Measurements from ENCODE around the gene RCAN2. TPM values are rescaled to one million over a fixed set of nuclear protein-coding genes. Genes with fewer than 3 reads are reported as not detected.

RCAN2 gene
- total RNA-seq, 1 experiment from 2014 or later = not detected

GRCh38 chr6:46378882-46379416 lies 112.3 kb downstream of the RCAN2 start:
- no peak overlapping the region for H3K27ac ChIP-seq (ENCODE audit: low read depth, low read length, poor library complexity, severe bottlenecking)
- ChIA-PET POLR2A (ENCODE audit: low non-redundant PET) (no interaction called here), CTCF (no interaction called here)
- no peak overlapping the region for H3K4me3 ChIP-seq (ENCODE audit: low read depth, low read length, poor library complexity, severe bottlenecking)
- peaks cover 22% of the 10 kb centered on the region for H3K27me3 ChIP-seq (replicated peaks; ENCODE audit: insufficient read depth, low read depth, low read length, poor library complexity)
- H3K4me1 ChIP-seq (ENCODE audit: insufficient read depth, low read length, poor library complexity, severe bottlenecking) = no peaks in the 10 kb centered on the region
- intact Hi-C loops (cut with micrococcal nuclease; ENCODE audit: unreplicated experiment) = no loop called here
- BruUV-seq (replicated peaks) = no TSS peak
- DNase-seq (ENCODE audit: low spot score) = no peak
- no peaks in the 10 kb centered on the region for H3K9me3 ChIP-seq (ENCODE audit: low read depth, low read length, poor library complexity, severe bottlenecking)
- no peaks in the 10 kb centered on the region for H3K36me3 ChIP-seq (ENCODE audit: insufficient read depth, low read length, poor library complexity, severe bottlenecking)
- TF ChIP-seq CTCF (conservative IDR thresholded peaks at IDR 0.05; ENCODE audit: low read depth, low read length) (no peak), EZH2 (IDR thresholded peaks at IDR 0.05; ENCODE audit: borderline replicate concordance, low read depth, low read length, poor library complexity, severe bottlenecking) (no peak)

DNA sequence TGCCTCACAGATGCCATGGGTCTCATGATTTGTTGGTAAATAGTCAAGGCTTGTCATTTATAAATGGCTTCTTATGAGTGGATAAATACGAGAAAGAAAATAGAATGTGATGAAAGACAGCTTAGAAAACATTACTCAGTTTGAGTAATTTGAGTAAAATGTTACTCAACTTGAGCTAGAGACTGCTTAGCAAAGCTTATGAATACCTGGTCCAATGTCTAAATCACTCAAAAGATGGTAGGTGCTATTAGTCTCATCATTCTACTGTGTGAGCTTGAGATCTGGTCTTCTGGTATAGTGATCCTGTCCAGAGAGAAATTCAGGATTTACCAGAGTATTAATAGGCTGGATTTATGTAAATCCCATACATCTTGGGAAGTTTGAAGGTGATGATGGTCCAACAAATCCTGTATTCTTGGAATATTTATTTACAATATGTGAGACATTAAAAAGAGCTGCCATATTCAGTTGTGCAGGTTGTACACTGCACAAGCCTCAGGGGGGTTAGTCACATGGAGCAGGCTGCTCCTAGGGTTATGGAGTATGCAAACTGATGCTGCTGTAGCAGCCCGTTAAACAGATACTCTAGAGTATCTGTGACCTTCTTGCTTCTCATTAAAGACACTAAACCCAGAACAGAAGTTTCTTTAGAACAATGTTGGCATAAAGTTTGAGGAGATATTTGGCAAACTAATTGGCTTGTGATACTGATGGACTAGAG lies 112.9 kb downstream of the RCAN2 start:
- H3K4me1 ChIP-seq (ENCODE audit: insufficient read depth, low read length, poor library complexity, severe bottlenecking) = no peaks in the 10 kb centered on the region
- H3K27me3 ChIP-seq (replicated peaks; ENCODE audit: insufficient read depth, low read depth, low read length, poor library complexity) = peaks cover 22% of the 10 kb centered on the region
- BruUV-seq (replicated peaks) = no TSS peak
- no peak overlapping the region for H3K4me3 ChIP-seq (ENCODE audit: low read depth, low read length, poor library complexity, severe bottlenecking)
- H3K36me3 ChIP-seq (ENCODE audit: insufficient read depth, low read length, poor library complexity, severe bottlenecking) = no peaks in the 10 kb centered on the region
- POLR2A ChIA-PET (ENCODE audit: low non-redundant PET) = no interaction called here
- H3K9me3 ChIP-seq (ENCODE audit: low read depth, low read length, poor library complexity, severe bottlenecking) = no peaks in the 10 kb centered on the region
- CTCF ChIA-PET = no interaction called here
- DNase-seq (ENCODE audit: low spot score) = no peak
- no peak overlapping the region for H3K27ac ChIP-seq (ENCODE audit: low read depth, low read length, poor library complexity, severe bottlenecking)
- intact Hi-C loops (cut with micrococcal nuclease; ENCODE audit: unreplicated experiment) = no loop called here
- TF ChIP-seq CTCF (conservative IDR thresholded peaks at IDR 0.05; ENCODE audit: low read depth, low read length) (no peak), EZH2 (IDR thresholded peaks at IDR 0.05; ENCODE audit: borderline replicate concordance, low read depth, low read length, poor library complexity, severe bottlenecking) (no peak)

- no peak for DNase-seq (ENCODE audit: low spot score)
- Histone ChIP-seq H3K4me3 (ENCODE audit: low read depth, low read length, poor library complexity, severe bottlenecking) (no peak overlapping the region), H3K27ac (ENCODE audit: low read depth, low read length, poor library complexity, severe bottlenecking) (no peak overlapping the region), H3K4me1 (ENCODE audit: insufficient read depth, low read length, poor library complexity, severe bottlenecking) (no peaks in the 10 kb centered on the region), H3K36me3 (ENCODE audit: insufficient read depth, low read length, poor library complexity, severe bottlenecking) (no peaks in the 10 kb centered on the region), H3K9me3 (ENCODE audit: low read depth, low read length, poor library complexity, severe bottlenecking) (no peaks in the 10 kb centered on the region), H3K27me3 (replicated peaks; ENCODE audit: insufficient read depth, low read depth, low read length, poor library complexity) (peaks cover 12% of the 10 kb centered on the region)
- TF ChIP-seq EZH2 (IDR thresholded peaks at IDR 0.05; ENCODE audit: borderline replicate concordance, low read depth, low read length, poor library complexity, severe bottlenecking) (no peak), CTCF (conservative IDR thresholded peaks at IDR 0.05; ENCODE audit: low read depth, low read length) (no peak)
- CTCF ChIA-PET = no interaction called here
- BruUV-seq (replicated peaks) = no TSS peak
- intact Hi-C loops (cut with micrococcal nuclease; ENCODE audit: unreplicated experiment) = no loop called here
- POLR2A ChIA-PET (ENCODE audit: low non-redundant PET) = no interaction called here
These were observed 114.0 kb downstream of the RCAN2 start for GRCh38 chr6:46377209-46377608.

Measured in A673 (cell line).